Measurements from ENCODE around the gene MFRP. TPM values are rescaled to one million over a fixed set of nuclear protein-coding genes. Genes with fewer than 3 reads are reported as not detected.

The MFRP gene
- total RNA-seq, 1 donor from 2014 or later: not detected

GRCh38 chr11:119377961-119378667, 31.6 kb upstream of the MFRP start:
- Mint-ChIP-seq H3K4me3 (ENCODE audit: unreplicated experiment) (no peak overlapping the region), H3K36me3 (ENCODE audit: low read depth) (no peaks in the 10 kb centered on the region)

GRCh38 chr11:119377112-119377901, 30.8 kb upstream of the MFRP start:
- no peak for TF ChIP-seq CTCF (IDR thresholded peaks at IDR 0.05)
- Mint-ChIP-seq H3K4me1 (ENCODE audit: low read depth) (peaks cover 11% of the 10 kb centered on the region), H3K27me3 (ENCODE audit: low read depth) (peaks cover 2% of the 10 kb centered on the region), H3K36me3 (ENCODE audit: low read depth) (no peaks in the 10 kb centered on the region), H3K4me3 (ENCODE audit: unreplicated experiment) (no peak overlapping the region), H3K9me3 (ENCODE audit: low read depth) (no peaks in the 10 kb centered on the region), H3K27ac (ENCODE audit: unreplicated experiment) (no peak overlapping the region)
- no peak for DNase-seq (ENCODE audit: low spot score)

More at GRCh38 chr11:119377961-119378667, 31.6 kb upstream of the MFRP start:
- peaks cover 2% of the 10 kb centered on the region for H3K27me3 Mint-ChIP-seq (ENCODE audit: low read depth)
- no peak for TF ChIP-seq CTCF (IDR thresholded peaks at IDR 0.05)
- no peak overlapping the region for H3K27ac Mint-ChIP-seq (ENCODE audit: unreplicated experiment)
- DNase-seq (ENCODE audit: low spot score): no peak
- no peaks in the 10 kb centered on the region for H3K9me3 Mint-ChIP-seq (ENCODE audit: low read depth)
- peaks cover 11% of the 10 kb centered on the region for H3K4me1 Mint-ChIP-seq (ENCODE audit: low read depth)

- no peak for TF ChIP-seq CTCF (IDR thresholded peaks at IDR 0.05)
- H3K4me1 Mint-ChIP-seq (ENCODE audit: low read depth): peaks cover 16% of the 10 kb centered on the region
- H3K27me3 Mint-ChIP-seq (ENCODE audit: low read depth): no peaks in the 10 kb centered on the region
- H3K4me3 Mint-ChIP-seq (ENCODE audit: unreplicated experiment): no peak overlapping the region
- no peaks in the 10 kb centered on the region for H3K36me3 Mint-ChIP-seq (ENCODE audit: low read depth)
- no peaks in the 10 kb centered on the region for H3K9me3 Mint-ChIP-seq (ENCODE audit: low read depth)
- peak; percentile 74 for DNase-seq (ENCODE audit: low spot score)
- H3K27ac Mint-ChIP-seq (ENCODE audit: unreplicated experiment): no peak overlapping the region
Observed at GRCh38 chr11:119376197-119376847, 29.8 kb upstream of the MFRP start.

GRCh38 chr11:119375337-119376196, 29.1 kb upstream of the MFRP start:
- H3K9me3 Mint-ChIP-seq (ENCODE audit: low read depth): no peaks in the 10 kb centered on the region
- no peaks in the 10 kb centered on the region for H3K27me3 Mint-ChIP-seq (ENCODE audit: low read depth)
- H3K36me3 Mint-ChIP-seq (ENCODE audit: low read depth): no peaks in the 10 kb centered on the region
- no peak overlapping the region for H3K27ac Mint-ChIP-seq (ENCODE audit: unreplicated experiment)
- TF ChIP-seq CTCF (IDR thresholded peaks at IDR 0.05): no peak
- H3K4me3 Mint-ChIP-seq (ENCODE audit: unreplicated experiment): no peak overlapping the region
- H3K4me1 Mint-ChIP-seq (ENCODE audit: low read depth): peaks cover 20% of the 10 kb centered on the region
- DNase-seq (ENCODE audit: low spot score): peak; percentile 62
